Testis (tissue), 2 donors: ENCODE measurements around the gene LSM7.

Source experiments
- CTCF ChIP-seq, 3 experiments: fragments of 450-650 bp in 2 of 3; fragments of 200-600 bp in 1 of 3; sonication (generic) in 1 of 3; IDR thresholded peaks; one replicate each; pipeline ENCODE4 v1.5.1; 2016 to 2019; ENCODE audit warnings: antibody characterized with exemption in 3 of 3, mild to moderate bottlenecking in 2 of 3, moderate library complexity in 1 of 3
- POLR2A ChIP-seq: fragments of 450-650 bp; IDR thresholded peaks from one replicate; pipeline ENCODE4 v1.6.1; 2017; ENCODE audit warnings: antibody characterized with exemption, mild to moderate bottlenecking, moderate library complexity

- TF ChIP-seq CTCF (IDR thresholded peaks at IDR 0.05) (no peak), POLR2A (no peak)
Observed at GRCh38 chr19:2375353-2376121, 47.2 kb upstream of the LSM7 start.
